Fibroblast of the aortic adventitia (primary cell): ENCODE data around the gene NT5M. TPM values are rescaled to one million over a fixed set of nuclear protein-coding genes. Genes with fewer than 3 reads are reported as not detected.
A peak's percentile ranks its signal among the peaks of the same experiment; 100 is the strongest.

Source experiments
- DNase-seq: peaks from one replicate; pipeline ENCODE4 v3.0.0-alpha.2; 2010; ENCODE audit warnings: low read depth
- H3K4me3 ChIP-seq: 2 replicates; pipeline ENCODE4 v1.5.1; 2011; ENCODE audit warnings: low read depth, mild to moderate bottlenecking, control low read depth, low read length, moderate library complexity
- total RNA-seq: library from RNA; depleted of rRNA; stranded (reverse); fragments of >200 nt; gene quantifications from 2 replicates; pipeline ENCODE4 v1.2.3, GENCODE V29; 2012; ENCODE audit warnings: low replicate concordance
- TF ChIP-seq, protein P1 (sequence below): IDR thresholded peaks from 2 replicates; pipeline ENCODE4 v1.5.1; 2011; ENCODE audit warnings: mild to moderate bottlenecking, low read length, control low read depth, inconsistent platforms; ENCODE audit not compliant: insufficient read depth

The NT5M gene
- total RNA-seq, 1 donor, result 2.3 TPM

DNA sequence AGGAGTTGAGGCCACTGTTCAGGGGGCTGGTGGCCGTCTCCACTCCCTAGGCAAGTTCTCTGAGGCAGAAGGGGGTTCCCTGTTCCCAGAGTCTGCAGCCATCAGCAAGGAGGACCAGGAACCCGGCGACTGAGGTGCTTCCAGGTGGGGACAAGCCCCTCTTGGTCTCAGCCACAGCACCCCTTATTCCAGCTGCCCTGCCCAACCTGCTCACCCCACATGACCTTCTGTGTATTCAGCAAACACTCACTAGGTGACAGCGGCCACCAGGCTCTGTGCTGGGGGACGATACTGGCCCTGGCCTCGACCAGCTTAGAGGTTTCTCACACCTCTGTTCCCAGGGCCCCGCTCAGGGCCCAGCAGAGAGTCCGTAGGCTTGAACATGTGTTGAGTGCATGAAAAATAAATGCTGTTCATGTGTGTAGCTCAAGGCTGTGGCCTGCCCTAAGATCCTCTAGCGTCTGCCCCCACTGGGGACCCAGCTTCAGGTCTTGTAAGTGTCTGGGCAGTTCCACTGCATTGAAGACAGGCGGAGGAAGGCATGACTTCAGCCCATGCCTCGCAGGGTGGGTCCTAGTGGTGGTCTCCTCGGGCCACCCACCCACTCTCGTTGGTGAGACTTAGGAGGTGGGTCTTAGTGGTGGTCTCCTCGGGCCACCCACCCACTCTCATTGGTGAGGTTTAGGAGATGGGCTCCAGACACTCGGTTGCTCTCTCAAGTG is 44.2 kb downstream of the NT5M start:
- no peak for DNase-seq
- TF ChIP-seq, protein P1, sequence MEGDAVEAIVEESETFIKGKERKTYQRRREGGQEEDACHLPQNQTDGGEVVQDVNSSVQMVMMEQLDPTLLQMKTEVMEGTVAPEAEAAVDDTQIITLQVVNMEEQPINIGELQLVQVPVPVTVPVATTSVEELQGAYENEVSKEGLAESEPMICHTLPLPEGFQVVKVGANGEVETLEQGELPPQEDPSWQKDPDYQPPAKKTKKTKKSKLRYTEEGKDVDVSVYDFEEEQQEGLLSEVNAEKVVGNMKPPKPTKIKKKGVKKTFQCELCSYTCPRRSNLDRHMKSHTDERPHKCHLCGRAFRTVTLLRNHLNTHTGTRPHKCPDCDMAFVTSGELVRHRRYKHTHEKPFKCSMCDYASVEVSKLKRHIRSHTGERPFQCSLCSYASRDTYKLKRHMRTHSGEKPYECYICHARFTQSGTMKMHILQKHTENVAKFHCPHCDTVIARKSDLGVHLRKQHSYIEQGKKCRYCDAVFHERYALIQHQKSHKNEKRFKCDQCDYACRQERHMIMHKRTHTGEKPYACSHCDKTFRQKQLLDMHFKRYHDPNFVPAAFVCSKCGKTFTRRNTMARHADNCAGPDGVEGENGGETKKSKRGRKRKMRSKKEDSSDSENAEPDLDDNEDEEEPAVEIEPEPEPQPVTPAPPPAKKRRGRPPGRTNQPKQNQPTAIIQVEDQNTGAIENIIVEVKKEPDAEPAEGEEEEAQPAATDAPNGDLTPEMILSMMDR, result no peak
- no peak overlapping the region for H3K4me3 ChIP-seq

DNA sequence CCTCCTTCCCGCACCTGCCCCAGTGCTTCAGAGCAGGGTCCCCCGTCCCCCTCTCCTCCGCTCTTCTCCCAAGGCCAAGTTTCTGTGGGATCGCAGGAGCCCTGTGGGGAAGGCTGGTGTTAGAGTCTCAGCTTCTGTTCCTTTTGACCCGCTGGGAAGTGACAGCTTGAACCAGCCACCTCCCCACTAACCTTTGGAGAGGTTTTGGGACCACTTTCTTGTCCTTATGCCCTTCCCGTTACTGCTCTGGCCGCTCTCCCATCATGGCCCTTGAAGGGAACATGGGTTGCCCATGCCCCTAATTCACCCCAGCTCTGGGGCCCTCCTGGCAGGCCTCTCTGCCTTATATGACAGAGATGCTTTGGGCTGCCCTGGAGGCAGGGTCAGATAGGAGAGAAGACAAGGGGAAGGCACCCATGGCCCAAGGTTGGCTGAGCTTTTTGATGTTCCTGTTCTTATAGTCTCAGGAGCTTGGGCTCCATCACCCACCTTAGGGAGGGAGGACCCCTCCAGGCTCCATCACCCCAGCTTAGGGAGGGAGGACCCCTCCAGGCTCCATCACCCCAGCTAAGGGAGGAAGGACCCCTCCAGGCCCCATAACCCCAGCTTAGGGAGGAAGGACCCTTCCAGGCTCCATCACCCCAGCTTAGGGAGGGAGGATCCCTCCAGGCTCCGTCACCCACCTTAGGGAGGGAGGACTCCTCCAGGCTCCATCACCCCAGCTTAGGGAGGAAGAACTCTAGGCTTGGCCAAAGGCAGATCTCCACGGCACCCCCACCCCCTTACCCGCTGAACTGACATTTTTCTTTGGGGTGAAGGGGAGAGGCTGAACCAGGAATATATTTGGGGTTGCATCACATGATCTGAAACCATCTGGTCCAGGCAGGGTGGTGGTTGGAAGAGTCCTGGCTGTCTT is 45.0 kb downstream of the NT5M start:
- TF ChIP-seq, protein P1, result no peak
- no peak overlapping the region for H3K4me3 ChIP-seq
- no peak for DNase-seq

DNA sequence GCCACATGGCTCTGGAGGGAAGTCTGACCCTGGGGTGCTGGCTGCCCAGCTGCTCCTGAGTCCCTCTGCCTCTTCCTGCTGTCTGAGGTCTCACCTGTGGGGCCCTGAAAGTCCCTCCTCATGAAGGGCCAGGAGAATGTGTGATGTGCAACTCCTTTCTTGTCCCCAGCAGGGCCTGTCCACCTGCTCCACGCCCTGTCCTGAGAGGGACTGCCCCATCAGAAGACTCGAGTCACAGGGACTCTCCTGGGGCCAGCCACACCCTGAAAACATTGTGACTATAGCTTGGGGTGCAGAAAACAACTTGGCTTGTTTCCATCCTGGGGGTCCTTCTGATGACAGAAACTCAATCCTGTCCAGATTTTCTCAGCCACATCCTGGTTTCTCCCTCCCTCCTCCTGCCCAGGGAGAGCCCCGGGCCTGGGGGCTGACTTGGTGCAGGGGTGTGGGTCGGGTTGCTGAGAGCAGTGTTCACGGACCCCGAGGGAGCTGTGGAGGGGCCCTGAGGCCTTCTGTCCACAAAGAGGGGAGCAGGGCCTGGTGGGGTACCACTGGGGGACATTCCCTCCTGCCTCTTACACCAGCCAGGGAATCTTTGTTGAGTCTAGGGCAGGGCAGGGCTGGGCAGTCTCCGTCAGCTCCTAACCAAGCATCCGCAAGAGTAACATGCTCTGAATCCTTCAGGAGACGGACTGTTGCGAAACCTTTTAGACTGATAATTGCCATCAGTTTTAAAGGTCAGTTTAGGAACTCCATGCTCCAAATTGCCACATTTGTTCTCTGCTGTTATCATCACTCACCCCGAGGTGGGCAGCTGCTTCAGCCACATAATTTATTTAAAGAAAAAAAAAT is 45.9 kb downstream of the NT5M start:
- TF ChIP-seq, protein P1, result no peak
- no peak for DNase-seq

DNA sequence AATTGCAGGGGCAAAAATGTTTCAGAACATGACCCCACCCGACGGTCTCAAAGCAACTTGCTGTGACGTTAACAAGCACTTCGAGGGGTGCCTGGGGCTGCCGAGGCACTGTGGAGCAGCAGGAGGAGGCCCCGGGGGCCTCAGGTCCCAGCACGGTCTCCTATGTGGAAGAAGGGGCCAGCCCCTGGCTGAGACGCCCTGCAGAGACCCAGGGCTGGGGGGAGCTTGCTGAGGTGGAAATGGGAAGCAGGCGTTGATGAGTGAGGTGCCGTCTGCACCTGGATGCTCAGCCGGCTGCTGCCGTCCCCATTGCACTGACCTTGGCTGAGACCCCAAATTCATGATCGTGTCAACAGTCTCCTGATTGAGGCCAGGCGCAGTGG is 46.5 kb downstream of the NT5M start:
- H3K4me3 ChIP-seq, result no peak overlapping the region
- TF ChIP-seq, protein P1, result no peak
- DNase-seq, result no peak

More for the DNA sequence above, 45.9 kb downstream of the NT5M start:
- H3K4me3 ChIP-seq, result no peak overlapping the region

DNA sequence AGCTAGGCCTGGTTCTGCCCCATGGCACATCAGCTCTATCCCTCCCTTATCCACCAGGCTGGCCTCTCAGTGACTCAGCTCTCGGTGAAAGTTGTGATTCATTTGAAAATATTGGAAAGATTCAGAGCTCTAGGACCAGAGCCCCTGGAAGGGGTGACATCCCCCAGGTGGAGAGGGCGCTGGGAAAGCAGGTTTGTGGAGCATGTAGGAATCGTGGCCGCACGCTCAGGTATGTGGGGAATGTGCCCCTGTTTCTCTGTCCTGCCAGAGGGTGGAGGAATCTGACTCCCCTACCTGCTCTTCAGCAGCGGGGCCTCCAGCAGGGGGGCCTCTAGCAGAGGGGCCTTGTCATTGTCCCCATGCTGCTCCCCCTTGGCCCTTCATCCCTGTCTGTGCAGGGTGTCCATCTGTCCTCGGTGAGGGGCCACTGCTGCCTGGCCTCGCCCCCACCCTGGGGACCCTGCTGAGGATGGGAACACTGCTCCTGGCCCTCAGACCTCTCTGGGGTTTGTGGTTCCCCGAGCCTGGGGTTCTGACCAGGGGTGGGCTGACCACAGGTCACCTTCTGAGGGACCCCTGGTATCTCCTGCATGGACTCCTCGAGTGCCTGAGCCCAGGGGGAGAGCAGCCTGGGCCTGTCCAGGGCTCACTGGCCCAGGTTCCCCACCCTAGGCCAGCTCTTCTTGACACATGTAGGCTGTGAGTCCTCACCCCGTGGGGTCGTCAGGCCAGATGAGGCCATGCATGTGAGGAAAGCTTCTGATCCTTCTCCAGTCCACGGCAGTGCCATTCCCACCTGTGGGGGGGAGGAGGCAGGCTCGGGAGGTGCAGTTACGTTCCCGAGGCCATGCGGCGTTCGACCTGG is 47.5 kb downstream of the NT5M start:
- no peak overlapping the region for H3K4me3 ChIP-seq
- TF ChIP-seq, protein P1, result peak; percentile 26
- DNase-seq, result peak; percentile 22

DNA sequence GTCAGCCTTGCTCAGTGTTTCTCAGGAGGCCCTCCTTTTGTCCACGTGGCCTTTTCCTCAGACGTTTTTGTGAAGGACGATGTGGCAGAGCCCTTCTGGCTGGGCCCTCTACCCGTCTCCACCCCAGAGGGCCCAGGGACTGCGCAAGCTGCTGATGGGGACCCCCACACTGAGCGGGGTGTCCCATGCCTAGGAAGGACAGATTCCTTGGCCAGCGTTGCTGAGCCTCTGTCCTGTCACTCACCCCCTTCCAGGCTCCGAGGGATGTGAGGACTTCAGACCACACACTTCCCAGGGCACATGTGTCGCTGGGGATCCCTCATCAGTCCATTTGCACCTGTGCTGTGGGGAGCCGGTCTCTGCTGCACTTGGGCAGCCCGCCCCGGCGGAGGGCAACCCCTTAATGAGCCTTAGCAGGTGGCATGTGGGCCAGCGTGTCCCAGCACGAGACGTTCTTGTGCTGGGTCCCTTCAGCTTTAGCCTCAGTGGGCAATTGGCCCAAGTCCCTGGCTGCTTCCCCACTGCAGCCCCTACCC is 48.3 kb downstream of the NT5M start:
- DNase-seq, result no peak
- no peak overlapping the region for H3K4me3 ChIP-seq
- TF ChIP-seq, protein P1, result no peak
